Endodermal cell (in vitro differentiated cells): ENCODE measurements around the gene CEACAM5. TPM values are rescaled to one million over a fixed set of nuclear protein-coding genes. Genes with fewer than 3 reads are reported as not detected.

ENCODE experiments used
- DNase-seq: peaks from one replicate; pipeline ENCODE4 v3.0.0-alpha.2; 2017
- H3K27ac ChIP-seq: 2 replicates; pipeline ENCODE4 v1.5.1; 2013; ENCODE audit warnings: mild to moderate bottlenecking, low read depth, low read length, moderate library complexity
- H3K27me3 ChIP-seq: 2 replicates; pipeline ENCODE4 v1.6.1; 2013; ENCODE audit warnings: mild to moderate bottlenecking, low read length, moderate library complexity; ENCODE audit not compliant: insufficient read depth, control insufficient read depth, poor library complexity, severe bottlenecking
- H3K36me3 ChIP-seq: 2 replicates; pipeline ENCODE4 v1.7.0; 2013; ENCODE audit warnings: mild to moderate bottlenecking, low read length, moderate library complexity; ENCODE audit not compliant: control insufficient read depth, insufficient read depth
- H3K4me1 ChIP-seq: one replicate; pipeline ENCODE4 v1.7.0; 2013; ENCODE audit warnings: low read length; ENCODE audit not compliant: control insufficient read depth, insufficient read depth
- H3K4me3 ChIP-seq: 2 replicates; pipeline ENCODE4 v1.5.1; 2013; ENCODE audit warnings: mild to moderate bottlenecking, low read length, moderate library complexity
- H3K9ac ChIP-seq: 2 replicates; pipeline ENCODE4 v1.6.1; 2013; ENCODE audit warnings: mild to moderate bottlenecking, low read length, moderate library complexity; ENCODE audit not compliant: poor library complexity, severe bottlenecking; ENCODE audit errors: extremely low read depth
- H3K9me3 ChIP-seq: 2 replicates; pipeline ENCODE4 v1.6.1; 2013; ENCODE audit warnings: mild to moderate bottlenecking, low read length, moderate library complexity; ENCODE audit not compliant: control insufficient read depth
- H3K27ac Mint-ChIP-seq: 2 replicates; pipeline ENCODE4 v1.8.0; 2020; ENCODE audit warnings: mixed read lengths
- H3K27me3 Mint-ChIP-seq: 2 replicates; pipeline ENCODE4 v1.8.0; 2021; ENCODE audit warnings: mild to moderate bottlenecking, mixed read lengths; ENCODE audit not compliant: insufficient read depth
- H3K36me3 Mint-ChIP-seq: 2 replicates; pipeline ENCODE4 v1.8.0; 2020; ENCODE audit warnings: low read depth, mixed read lengths
- H3K4me1 Mint-ChIP-seq: 2 replicates; pipeline ENCODE4 v1.8.0; 2020; ENCODE audit warnings: mixed read lengths
- H3K4me3 Mint-ChIP-seq: 2 replicates; pipeline ENCODE4 v1.8.0; 2020; ENCODE audit warnings: mild to moderate bottlenecking, moderate library complexity, mixed read lengths
- H3K9me3 Mint-ChIP-seq: 2 replicates; pipeline ENCODE4 v1.8.0; 2020; ENCODE audit warnings: mild to moderate bottlenecking, mixed read lengths
- CTCF ChIP-seq: fragments of 200-600 bp; sonication (generic); conservative IDR thresholded peaks from 2 replicates; pipeline ENCODE4 v1.5.0; 2021; ENCODE audit warnings: antibody characterized with exemption, mild to moderate bottlenecking
- WGBS, 2 experiments: methylation state at CpG; one replicate each; pipeline versions ENCODE4 v1.1.5 to v1.1.7; 2013; ENCODE audit warnings: missing lambda C conversion rate in 2 of 2, mixed read lengths in 1 of 2; ENCODE audit not compliant: insufficient coverage in 1 of 2, insufficient read length in 1 of 2; 5-methylcytosine and 5-hydroxymethylcytosine counted together
- total RNA-seq, 2 donors: library from RNA; stranded (reverse); fragmentation: NEBNext Ultra II Directional in 1 of 2; extraction: Animal tissue kit (Norgen Biotek cat#: 25700) in 1 of 2; gene quantifications; 2 replicates in 1 of 2; 3 replicates in 1 of 2; pipeline ENCODE4 v1.2.1, GENCODE V29; 2021

Gene CEACAM5
- total RNA-seq, 2 donors from 2014 or later, result not detected

DNA sequence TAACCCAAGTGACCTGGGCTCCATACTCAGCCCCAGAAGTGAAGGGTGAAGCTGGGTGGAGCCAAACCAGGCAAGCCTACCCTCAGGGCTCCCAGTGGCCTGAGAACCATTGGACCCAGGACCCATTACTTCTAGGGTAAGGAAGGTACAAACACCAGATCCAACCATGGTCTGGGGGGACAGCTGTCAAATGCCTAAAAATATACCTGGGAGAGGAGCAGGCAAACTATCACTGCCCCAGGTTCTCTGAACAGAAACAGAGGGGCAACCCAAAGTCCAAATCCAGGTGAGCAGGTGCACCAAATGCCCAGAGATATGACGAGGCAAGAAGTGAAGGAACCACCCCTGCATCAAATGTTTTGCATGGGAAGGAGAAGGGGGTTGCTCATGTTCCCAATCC lies 14.2 kb upstream of the CEACAM5 start:
- no peaks in the 10 kb centered on the region for H3K27me3 ChIP-seq
- H3K4me1 ChIP-seq, result no peaks in the 10 kb centered on the region
- Mint-ChIP-seq H3K27me3 (peaks cover 5% of the 10 kb centered on the region), H3K9me3 (peaks cover 80% of the 10 kb centered on the region), H3K4me1 (no peaks in the 10 kb centered on the region), H3K27ac (no peak overlapping the region), H3K36me3 (peaks cover 1% of the 10 kb centered on the region), H3K4me3 (no peak overlapping the region)
- H3K4me3 ChIP-seq, result no peak overlapping the region
- H3K9ac ChIP-seq, result no peak overlapping the region
- no peaks in the 10 kb centered on the region for H3K9me3 ChIP-seq
- H3K27ac ChIP-seq, result no peak overlapping the region
- DNase-seq, result no peak
- 33 to 69% methylated on average over 1 of the region's 1 CpG for WGBS, 2 experiments
- TF ChIP-seq CTCF, result no peak
- H3K36me3 ChIP-seq, result no peaks in the 10 kb centered on the region

- H3K4me1 ChIP-seq, result no peaks in the 10 kb centered on the region
- Mint-ChIP-seq H3K36me3 (peaks cover 1% of the 10 kb centered on the region), H3K4me1 (no peaks in the 10 kb centered on the region), H3K27ac (no peak overlapping the region), H3K27me3 (peaks cover 5% of the 10 kb centered on the region), H3K9me3 (peaks cover 77% of the 10 kb centered on the region), H3K4me3 (no peak overlapping the region)
- H3K9me3 ChIP-seq, result no peaks in the 10 kb centered on the region
- no peak overlapping the region for H3K4me3 ChIP-seq
- H3K9ac ChIP-seq, result no peak overlapping the region
- 56 to 71% methylated on average over 2 to 8 of the region's 8 CpGs for WGBS, 2 experiments
- TF ChIP-seq CTCF, result no peak
- no peak for DNase-seq
- H3K27ac ChIP-seq, result no peak overlapping the region
- no peaks in the 10 kb centered on the region for H3K36me3 ChIP-seq
- no peaks in the 10 kb centered on the region for H3K27me3 ChIP-seq
These were observed 13.4 kb upstream of the CEACAM5 start for GRCh38 chr19:41694831-41695635.

- DNase-seq, result peak; percentile 36
- peaks cover 81% of the 10 kb centered on the region for H3K9me3 Mint-ChIP-seq
- no peak for TF ChIP-seq CTCF
These were observed 12.7 kb upstream of the CEACAM5 start for GRCh38 chr19:41695745-41696144.

More at GRCh38 chr19:41695745-41696144, 12.7 kb upstream of the CEACAM5 start:
- Histone ChIP-seq H3K27me3 (no peaks in the 10 kb centered on the region), H3K4me1 (no peaks in the 10 kb centered on the region), H3K27ac (no peak overlapping the region), H3K9ac (no peak overlapping the region), H3K4me3 (no peak overlapping the region), H3K36me3 (no peaks in the 10 kb centered on the region), H3K9me3 (no peaks in the 10 kb centered on the region)
- H3K4me3 Mint-ChIP-seq, result no peak overlapping the region
- H3K4me1 Mint-ChIP-seq, result no peaks in the 10 kb centered on the region
- WGBS, 2 experiments, result 73% methylated on average over 2 of the region's 2 CpGs; no CpG with 5 or more reads in 1 of the 2 experiments
- H3K27me3 Mint-ChIP-seq, result peaks cover 5% of the 10 kb centered on the region
- no peak overlapping the region for H3K27ac Mint-ChIP-seq
- H3K36me3 Mint-ChIP-seq, result peaks cover 1% of the 10 kb centered on the region
